ENCODE results near the gene ZNF134.

DNA sequence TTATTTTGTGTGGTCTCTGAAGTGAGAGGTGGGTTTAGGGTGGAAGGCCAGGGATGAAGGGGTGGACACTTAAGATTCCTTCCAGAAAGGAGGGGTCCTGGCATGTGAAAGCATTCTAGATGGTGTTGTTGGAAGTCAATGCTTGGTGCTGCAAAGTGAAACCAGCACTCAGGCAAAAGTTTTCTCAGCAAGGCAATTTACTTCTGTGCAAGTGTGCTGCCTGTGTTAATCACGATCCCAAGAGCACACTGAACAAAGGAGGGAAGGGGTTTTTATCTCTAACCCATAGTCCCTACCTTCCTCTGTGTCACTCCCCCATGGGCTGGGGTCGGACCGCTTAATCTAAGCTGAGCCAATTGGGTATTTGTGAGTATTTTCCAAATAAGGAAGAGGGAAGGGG lies 1.3 kb downstream of the ZNF134 start:
- TF ChIP-seq CTCF (IDR thresholded peaks at IDR 0.05 in 8 of 11, conservative IDR thresholded peaks at IDR 0.05 in 3 of 11) (no peak), POLR2A (IDR thresholded peaks at IDR 0.05) (no peak)
